Endometrial microvascular endothelial cells (primary cell): ENCODE data around the gene CSMD2. TPM values are rescaled to one million over a fixed set of nuclear protein-coding genes. Genes with fewer than 3 reads are reported as not detected.

Source experiments
- in situ Hi-C: cut with HindIII; loops from 2 replicates; pipeline ENCODE4 v1.10.0; 2017; ENCODE audit warnings: low sequenced_read_pairs, low pct_unique_long_range_greater_than_20kb; ENCODE audit errors: inconsistent ontology term
- total RNA-seq: library from RNA; depleted of rRNA; stranded (reverse); fragments of >200 nt; gene quantifications from one replicate; pipeline ENCODE4 v1.2.3, GENCODE V29; 2015; ENCODE audit errors: inconsistent ontology term

The CSMD2 gene
- total RNA-seq, 1 donor from 2014 or later: 0.28 TPM

DNA sequence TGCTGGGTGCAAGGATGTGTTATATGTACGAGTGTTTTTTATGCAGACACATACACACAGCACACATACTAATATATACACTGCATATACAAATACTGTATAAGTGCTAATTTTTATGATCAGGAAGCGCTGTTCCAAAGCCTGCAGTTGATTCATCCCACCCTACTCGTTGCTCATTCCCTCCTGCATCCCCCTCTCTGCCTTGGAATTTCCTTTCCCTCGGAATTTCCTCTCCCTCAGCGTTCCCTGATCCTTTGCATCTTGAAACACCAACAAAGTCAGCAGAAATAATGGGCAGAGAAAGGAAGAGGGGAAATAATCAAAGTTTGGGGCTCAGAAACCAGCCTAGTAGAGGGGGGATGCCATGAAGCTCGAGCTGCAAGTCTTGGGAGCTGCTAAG is 98.9 kb downstream of the CSMD2 start:
- in situ Hi-C loops: no loop called here

GRCh38 chr1:34065498-34065897 is 99.5 kb downstream of the CSMD2 start:
- in situ Hi-C loops: no loop called here

DNA sequence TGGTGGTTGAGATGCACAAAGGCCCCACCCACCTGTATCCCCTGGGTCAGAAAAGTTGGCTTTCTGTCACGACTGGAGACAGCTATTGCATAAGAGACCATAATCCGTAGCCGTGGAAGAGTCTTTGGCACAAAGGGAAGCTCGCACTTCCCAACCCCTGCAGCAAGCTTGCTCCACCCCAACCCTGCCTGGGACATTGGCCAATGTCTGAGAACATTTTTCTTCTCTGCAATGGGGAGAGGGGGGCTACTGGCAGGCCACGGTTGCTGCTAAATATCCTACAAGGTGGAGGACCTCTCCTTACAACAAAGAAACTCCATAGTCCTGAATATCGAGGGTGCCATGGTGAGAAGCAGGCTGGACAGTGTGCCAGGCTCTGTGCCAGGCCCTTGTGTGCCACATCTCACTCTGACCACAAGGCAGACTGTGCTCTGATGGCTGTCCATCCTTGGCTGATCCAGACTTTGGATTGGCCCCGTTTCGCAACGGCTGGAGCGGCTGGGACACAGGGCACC is 104.1 kb downstream of the CSMD2 start:
- in situ Hi-C loops: no loop called here

- in situ Hi-C loops: no loop called here
Observed at GRCh38 chr1:34060187-34060730, 104.8 kb downstream of the CSMD2 start.

- in situ Hi-C loops: no loop called here
Observed at GRCh38 chr1:34057347-34058130, 107.5 kb downstream of the CSMD2 start.

DNA sequence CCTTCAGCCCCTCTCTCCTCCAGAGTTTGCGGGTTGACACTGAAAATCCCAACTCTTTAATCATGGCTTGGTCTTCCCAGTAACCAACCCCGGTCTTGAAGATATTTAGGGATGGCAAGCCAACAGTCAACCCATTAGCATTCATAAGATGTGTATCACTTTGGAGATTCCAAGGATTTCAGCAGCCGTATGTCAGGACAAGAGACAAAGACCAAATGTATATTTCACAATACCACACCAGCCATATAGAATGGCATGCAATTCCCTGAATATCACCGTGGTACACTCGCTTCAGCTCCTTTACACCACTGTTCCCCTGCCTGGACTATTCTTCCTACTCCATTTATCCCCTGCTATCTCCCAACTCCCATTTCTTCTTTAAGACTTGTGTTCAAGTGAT is 109.2 kb downstream of the CSMD2 start:
- in situ Hi-C loops: no loop called here

GRCh38 chr1:34054920-34055319 is 110.1 kb downstream of the CSMD2 start:
- in situ Hi-C loops: no loop called here

- in situ Hi-C loops: no loop called here
Observed at GRCh38 chr1:34053660-34054059, 111.4 kb downstream of the CSMD2 start.

DNA sequence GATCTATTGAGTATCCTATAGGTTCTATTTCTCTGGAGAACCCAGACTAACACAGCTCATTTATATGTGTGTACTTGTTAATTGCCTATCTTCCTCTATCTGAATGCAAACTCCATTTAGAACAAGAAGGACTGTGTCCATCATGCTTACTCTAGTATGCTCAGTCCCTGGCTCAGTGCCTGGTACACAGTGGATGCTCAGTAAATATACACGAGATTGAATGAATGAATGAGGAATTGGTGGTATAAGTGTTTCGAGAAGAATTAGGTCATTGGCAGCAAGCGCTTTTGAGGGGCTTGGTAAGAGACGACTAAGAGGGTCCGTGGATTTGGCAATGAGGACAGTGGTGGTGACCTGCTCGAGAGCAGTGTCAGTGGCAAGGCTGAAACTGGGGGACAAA is 112.5 kb downstream of the CSMD2 start:
- in situ Hi-C loops: no loop called here

- in situ Hi-C loops: no loop called here
Observed at GRCh38 chr1:34050709-34051485, 114.1 kb downstream of the CSMD2 start.

- in situ Hi-C loops: no loop called here
Observed at GRCh38 chr1:34049994-34050393, 115.0 kb downstream of the CSMD2 start.

DNA sequence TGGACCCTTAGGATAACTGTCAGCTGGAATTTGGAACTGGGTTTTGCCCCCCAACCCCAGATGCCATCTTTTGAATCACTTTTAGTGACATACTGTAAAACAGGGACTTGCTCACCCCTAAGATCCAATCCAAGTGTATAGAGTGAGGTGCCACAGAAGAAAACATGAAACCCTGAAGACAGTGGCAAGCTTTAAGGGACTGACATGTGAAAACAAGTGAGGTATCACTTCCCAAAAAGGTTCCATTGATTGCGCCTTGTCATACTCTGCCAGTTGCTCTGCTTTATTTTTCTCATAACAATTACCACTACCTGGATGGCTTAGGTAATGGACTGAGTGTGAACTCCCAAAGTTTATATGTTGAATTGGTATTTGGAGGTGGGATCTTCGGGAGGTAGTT is 115.6 kb downstream of the CSMD2 start:
- in situ Hi-C loops: no loop called here

- in situ Hi-C loops: no loop called here
Observed at GRCh38 chr1:34037856-34038255, 127.2 kb downstream of the CSMD2 start.

DNA sequence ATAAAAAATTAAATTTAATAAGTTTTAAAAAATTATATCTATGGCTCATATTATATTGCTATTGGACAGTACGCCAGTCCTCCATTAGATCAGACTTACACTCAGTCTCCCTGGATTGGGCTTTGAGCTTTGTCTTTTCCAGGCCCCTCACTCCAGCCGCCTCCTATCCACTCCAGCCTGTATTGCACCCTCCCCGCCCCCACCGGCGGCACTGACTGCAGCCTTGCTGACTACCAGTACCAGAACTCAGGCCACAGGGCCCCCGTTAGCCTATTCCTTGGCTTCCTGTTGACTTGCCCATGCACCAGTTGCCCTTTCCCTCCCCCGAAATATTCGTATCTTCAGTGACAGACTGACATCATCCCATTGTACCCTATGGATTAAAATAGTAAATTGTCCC is 127.9 kb downstream of the CSMD2 start:
- in situ Hi-C loops: no loop called here

DNA sequence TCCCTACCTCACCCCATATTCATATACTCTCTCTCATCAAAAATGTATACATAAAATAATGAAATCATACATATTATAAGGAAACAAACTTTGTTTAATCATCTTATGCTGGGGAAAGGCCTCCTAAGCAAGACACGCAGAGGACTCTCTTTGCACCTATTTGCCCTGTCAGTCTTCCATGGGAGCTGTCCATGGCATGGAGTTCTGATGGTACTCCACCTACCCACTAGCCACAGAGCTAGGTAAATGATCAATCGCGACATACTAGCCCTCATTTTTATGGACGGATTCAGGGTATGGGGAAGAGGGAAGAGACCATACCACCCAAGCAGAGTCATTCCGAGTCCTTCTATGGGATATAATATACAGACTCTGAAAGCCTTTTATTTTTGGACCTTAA is 131.0 kb downstream of the CSMD2 start:
- in situ Hi-C loops: no loop called here

- in situ Hi-C loops: no loop called here
Observed at GRCh38 chr1:34029954-34030353, 135.1 kb downstream of the CSMD2 start.

GRCh38 chr1:34029515-34029914 is 135.5 kb downstream of the CSMD2 start:
- in situ Hi-C loops: no loop called here

- in situ Hi-C loops: no loop called here
Observed at GRCh38 chr1:34028381-34029055, 136.5 kb downstream of the CSMD2 start.

GRCh38 chr1:34025675-34026074 is 139.4 kb downstream of the CSMD2 start:
- in situ Hi-C loops: no loop called here
